ENCODE results near the gene PSPC1. TPM values are rescaled to one million over a fixed set of nuclear protein-coding genes. Genes with fewer than 3 reads are reported as not detected.

PSPC1 gene
- total RNA-seq, 4 donors from 2014 or later = 61.0 to 108 (median 82.0) TPM

DNA sequence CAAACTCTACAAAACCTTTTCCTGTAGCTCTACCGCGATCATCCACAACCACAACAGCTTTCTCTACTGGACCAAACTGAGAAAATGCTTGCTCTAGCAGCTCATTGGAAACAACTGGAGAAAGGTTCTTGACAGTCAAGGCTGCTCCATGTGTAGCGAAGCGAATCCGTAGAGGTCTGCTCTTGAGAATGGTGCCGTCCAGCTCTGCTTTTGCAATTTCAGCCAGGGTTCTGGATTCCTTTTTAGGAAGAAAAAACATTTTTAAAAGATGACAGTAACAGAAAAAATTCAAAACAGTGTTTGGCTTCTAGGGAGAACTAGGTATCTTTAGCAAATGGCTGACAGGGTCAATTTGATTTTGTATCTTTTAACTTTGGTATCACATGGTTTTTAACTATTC is 10.4 kb downstream of the PSPC1 start:
- DNase-seq (ENCODE audit: low spot score in 2 of 2) = no peak
- Histone ChIP-seq H3K27ac (no peak overlapping the region), H3K9me3 (no peaks in the 10 kb centered on the region), H3K36me3 (peaks cover 0 to 46% (median 0%) of the 10 kb centered on the region in 3 donors), H3K4me3 (no peak overlapping the region), H3K27me3 (no peaks in the 10 kb centered on the region), H3K4me1 (peaks cover 0 to 19% (median 7%) of the 10 kb centered on the region in 4 donors)
- TF ChIP-seq POLR2A (IDR thresholded peaks at IDR 0.05) (no peak), EP300 (IDR thresholded peaks at IDR 0.05) (no peak)
- TF ChIP-seq, protein P1, sequence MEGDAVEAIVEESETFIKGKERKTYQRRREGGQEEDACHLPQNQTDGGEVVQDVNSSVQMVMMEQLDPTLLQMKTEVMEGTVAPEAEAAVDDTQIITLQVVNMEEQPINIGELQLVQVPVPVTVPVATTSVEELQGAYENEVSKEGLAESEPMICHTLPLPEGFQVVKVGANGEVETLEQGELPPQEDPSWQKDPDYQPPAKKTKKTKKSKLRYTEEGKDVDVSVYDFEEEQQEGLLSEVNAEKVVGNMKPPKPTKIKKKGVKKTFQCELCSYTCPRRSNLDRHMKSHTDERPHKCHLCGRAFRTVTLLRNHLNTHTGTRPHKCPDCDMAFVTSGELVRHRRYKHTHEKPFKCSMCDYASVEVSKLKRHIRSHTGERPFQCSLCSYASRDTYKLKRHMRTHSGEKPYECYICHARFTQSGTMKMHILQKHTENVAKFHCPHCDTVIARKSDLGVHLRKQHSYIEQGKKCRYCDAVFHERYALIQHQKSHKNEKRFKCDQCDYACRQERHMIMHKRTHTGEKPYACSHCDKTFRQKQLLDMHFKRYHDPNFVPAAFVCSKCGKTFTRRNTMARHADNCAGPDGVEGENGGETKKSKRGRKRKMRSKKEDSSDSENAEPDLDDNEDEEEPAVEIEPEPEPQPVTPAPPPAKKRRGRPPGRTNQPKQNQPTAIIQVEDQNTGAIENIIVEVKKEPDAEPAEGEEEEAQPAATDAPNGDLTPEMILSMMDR (IDR thresholded peaks at IDR 0.05) = no peak
- WGBS, 2 donors = 87 to 90% methylated on average over 6 of the region's 6 CpGs

DNA sequence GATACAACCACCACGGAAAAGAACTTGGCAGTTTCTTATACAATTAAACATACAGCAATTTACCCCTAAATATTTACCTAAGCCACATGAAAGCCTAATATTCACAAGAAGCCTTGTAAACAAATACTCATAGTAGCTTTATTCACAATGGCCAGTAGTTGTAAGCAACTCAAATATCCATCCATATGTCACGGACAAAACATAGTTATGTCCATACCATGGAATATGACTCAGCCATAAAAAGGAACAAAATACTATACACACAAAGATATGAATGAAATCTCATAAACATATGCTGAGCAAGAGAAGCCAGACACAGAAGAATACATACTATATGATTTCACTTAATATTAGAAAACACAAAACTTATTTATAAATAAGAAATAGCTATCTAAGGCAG is 12.9 kb downstream of the PSPC1 start:
- Histone ChIP-seq H3K9me3 (no peaks in the 10 kb centered on the region), H3K4me3 (no peak overlapping the region), H3K27me3 (no peaks in the 10 kb centered on the region), H3K36me3 (peaks cover 0 to 46% (median 0%) of the 10 kb centered on the region in 3 donors), H3K4me1 (peaks cover 0 to 32% (median 2%) of the 10 kb centered on the region in 4 donors), H3K27ac (no peak overlapping the region)
- 86 to 94% methylated on average over 2 of the region's 2 CpGs for WGBS, 2 donors
- DNase-seq (ENCODE audit: low spot score in 2 of 2) = no peak
- TF ChIP-seq, protein P1 (IDR thresholded peaks at IDR 0.05) = no peak
- TF ChIP-seq POLR2A (IDR thresholded peaks at IDR 0.05) (no peak), EP300 (IDR thresholded peaks at IDR 0.05) (no peak)

DNA sequence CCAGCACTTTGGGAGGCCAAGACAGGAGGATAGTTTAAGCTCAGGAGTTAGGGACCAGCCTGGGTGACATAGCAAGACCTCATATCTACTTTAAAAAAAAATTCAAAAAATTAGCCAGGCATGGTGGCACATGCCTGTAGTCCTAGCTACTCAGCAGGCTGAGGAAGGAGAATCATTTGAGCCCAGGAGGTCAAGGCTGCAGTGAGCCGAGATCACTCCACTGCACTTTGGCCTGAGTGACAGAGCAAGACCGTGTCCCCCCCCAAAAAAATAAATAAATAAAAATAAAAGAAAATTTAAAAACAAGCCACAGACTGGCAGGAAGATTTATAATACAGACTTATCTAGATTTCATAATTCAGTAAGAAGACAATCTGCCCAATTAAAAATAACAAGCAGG is 14.8 kb downstream of the PSPC1 start:
- Histone ChIP-seq H3K36me3 (peaks cover 0 to 54% (median 0%) of the 10 kb centered on the region in 3 donors), H3K4me1 (peaks cover 0 to 42% (median 2%) of the 10 kb centered on the region in 4 donors), H3K27me3 (no peaks in the 10 kb centered on the region), H3K9me3 (no peaks in the 10 kb centered on the region), H3K4me3 (no peak overlapping the region), H3K27ac (no peak overlapping the region)
- no peak for DNase-seq (ENCODE audit: low spot score in 2 of 2)
- WGBS, 2 donors = 77 to 79% methylated on average over 2 of the region's 2 CpGs
- TF ChIP-seq POLR2A (IDR thresholded peaks at IDR 0.05) (no peak), EP300 (IDR thresholded peaks at IDR 0.05) (no peak)
- TF ChIP-seq, protein P1 (IDR thresholded peaks at IDR 0.05) = no peak

DNA sequence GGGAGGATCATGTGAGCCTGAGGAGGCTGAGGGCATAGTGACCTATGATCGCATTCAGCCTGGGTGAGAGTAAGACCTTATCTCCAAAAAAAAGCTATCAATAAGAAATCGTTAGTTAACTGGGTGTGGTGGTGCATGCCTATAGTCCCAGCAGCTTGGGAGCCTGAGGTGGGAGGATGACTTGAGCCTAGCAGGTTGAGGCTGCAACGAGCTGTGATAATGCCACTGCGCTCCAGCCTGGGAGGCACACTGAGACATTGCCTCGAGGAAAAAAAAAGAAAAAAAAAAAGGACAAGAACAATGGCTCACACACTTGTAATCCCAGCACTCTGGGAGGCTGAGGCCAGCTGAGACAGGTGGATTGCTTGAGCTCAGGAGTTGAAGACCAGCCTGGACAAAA is 16.2 kb downstream of the PSPC1 start:
- H3K27me3 ChIP-seq = no peaks in the 10 kb centered on the region
- TF ChIP-seq POLR2A (IDR thresholded peaks at IDR 0.05) (no peak), EP300 (IDR thresholded peaks at IDR 0.05) (no peak)
- TF ChIP-seq, protein P1 (IDR thresholded peaks at IDR 0.05) = no peak
- no peak overlapping the region for H3K27ac ChIP-seq
- DNase-seq (ENCODE audit: low spot score in 2 of 2) = no peak
- peaks cover 0 to 56% (median 0%) of the 10 kb centered on the region in 3 donors for H3K36me3 ChIP-seq
- 51 to 54% methylated on average over 5 of the region's 5 CpGs for WGBS, 2 donors
- peaks cover 0 to 43% (median 2%) of the 10 kb centered on the region in 4 donors for H3K4me1 ChIP-seq
- H3K4me3 ChIP-seq = no peak overlapping the region
- no peaks in the 10 kb centered on the region for H3K9me3 ChIP-seq

DNA sequence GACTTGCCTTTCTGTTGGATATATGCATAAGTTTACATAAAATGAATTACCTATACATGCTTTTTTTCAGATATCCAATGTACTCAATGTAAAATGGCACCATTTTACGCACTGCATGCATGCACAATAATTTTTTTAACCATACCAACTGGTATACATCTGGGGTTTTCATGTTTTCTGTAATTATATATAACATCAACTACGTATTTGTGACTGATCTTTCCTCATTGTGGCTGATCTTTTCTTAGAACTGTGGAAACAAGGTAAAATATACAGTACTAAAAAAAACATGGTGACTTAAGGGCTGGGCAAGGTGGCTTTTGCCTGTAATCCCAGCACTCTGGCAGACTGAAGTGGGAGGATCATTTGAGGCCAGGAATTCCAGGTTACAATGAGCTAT is 18.5 kb downstream of the PSPC1 start:
- peaks cover 0 to 43% (median 2%) of the 10 kb centered on the region in 4 donors for H3K4me1 ChIP-seq
- no peak overlapping the region for H3K27ac ChIP-seq
- H3K4me3 ChIP-seq = no peak overlapping the region
- DNase-seq (ENCODE audit: low spot score in 2 of 2) = no peak
- peaks cover 0 to 42% (median 0%) of the 10 kb centered on the region in 3 donors for H3K36me3 ChIP-seq
- no peaks in the 10 kb centered on the region for H3K9me3 ChIP-seq
- H3K27me3 ChIP-seq = no peaks in the 10 kb centered on the region
- 89 to 93% methylated on average over 2 of the region's 2 CpGs for WGBS, 2 donors
- TF ChIP-seq POLR2A (IDR thresholded peaks at IDR 0.05) = no peak
- TF ChIP-seq, protein P1 (IDR thresholded peaks at IDR 0.05) = no peak
- no peak for TF ChIP-seq EP300 (IDR thresholded peaks at IDR 0.05)

Measured in tibial nerve (tissue), 4 donors.